DMS53 treated with DMSO at 0.1 percent for 48 hours (cell line): ENCODE results near the gene SCML2.
A peak's percentile ranks its signal among the peaks of the same experiment; 100 is the strongest.
"Not testable (repeated sequence)": the region's sequence is repeated elsewhere in the genome, so short reads cannot be mapped to it uniquely, and the experiment has no call there.

Experiments used
- DNase-seq: peaks from one replicate; lab custom pipeline; 2025; ENCODE audit not compliant: unreplicated experiment; lab: John Stamatoyannopoulos, UW

SCML2 gene

DNA sequence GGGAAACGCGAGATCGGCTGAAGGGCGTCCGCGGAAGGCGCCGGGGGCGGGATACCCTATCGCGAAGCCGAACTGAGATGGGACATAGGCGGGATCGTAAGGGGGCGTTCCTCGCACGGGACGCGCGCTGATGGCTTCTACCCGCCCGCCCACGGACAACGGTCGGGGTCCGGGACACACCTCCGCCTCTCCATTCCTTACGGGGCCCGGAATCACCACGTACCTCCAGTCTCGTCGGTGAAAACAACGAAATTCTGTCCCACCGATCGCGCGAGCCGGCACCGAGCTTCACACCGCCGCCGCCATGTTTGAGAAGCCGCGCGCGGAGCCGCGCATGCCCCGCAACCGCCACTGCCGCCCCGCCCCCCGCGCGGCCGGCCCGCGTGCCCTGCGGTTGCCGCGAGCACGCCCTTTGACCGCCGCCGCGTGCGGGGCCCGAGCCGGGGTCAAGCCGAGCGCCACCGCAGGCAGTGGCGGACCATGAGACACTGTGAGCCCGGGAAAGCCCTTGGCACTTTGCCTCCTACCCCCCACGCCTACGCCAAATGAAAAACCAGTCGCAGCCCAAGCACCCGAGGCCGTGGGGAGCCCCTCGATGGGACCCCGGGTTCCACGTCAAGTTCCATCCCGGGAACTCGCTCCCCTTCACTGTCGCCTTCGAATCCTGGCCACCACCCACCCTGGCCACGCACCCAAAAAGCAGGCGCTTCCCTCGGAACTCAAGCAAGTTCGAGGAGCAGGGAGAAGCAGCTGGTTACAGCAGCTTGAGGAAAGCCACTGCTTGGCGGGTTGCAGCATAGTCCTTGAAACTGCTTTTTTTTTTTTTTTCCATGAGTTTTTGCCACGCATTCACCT, at the start of gene SCML2:
Gene SCML2, minus strand, starts transcription at position 320 of the 855 bp plus-strand sequence. CDS start 20,617 bp downstream, outside the sequence.
- peak; percentile 13 for DNase-seq

DNA sequence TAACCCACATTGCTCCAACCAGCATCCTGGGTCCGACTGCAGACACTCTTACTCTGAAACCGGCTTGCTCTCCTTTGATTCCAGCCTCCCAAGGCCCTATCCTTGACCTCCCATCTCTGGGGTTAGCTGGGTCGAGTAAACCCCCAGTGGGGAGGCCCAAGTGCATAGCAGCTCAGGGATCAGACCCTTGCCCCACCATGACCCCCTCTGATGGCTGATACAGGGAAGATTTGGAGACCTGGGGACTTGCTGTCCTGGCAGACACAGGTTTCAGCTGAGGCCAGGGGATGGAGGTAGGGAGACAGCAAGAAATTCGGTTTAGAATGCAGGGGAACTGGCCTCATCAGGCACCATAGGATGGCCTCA, 47.3 kb upstream of the SCML2 start:
- DNase-seq = no peak

DNA sequence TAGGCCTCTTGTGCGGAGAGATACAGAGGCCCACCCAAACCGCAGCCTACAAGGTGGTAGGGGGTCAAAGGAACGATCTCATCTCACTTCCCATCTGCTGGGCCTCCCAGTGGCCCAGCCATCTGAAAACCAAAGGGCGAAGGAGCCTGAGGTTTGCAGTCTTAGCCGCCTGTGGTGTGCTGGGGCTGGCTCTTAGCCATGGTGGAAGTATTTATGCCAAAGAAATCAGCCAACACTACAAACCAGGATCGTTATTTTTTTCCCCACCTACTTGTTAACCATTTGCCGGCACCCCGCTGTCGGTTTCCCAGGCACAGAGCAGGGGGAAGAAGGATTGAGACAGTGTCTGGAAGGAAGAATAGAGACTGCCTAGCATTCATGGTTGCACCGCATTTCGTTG, 40.0 kb upstream of the SCML2 start:
- no peak for DNase-seq

DNA sequence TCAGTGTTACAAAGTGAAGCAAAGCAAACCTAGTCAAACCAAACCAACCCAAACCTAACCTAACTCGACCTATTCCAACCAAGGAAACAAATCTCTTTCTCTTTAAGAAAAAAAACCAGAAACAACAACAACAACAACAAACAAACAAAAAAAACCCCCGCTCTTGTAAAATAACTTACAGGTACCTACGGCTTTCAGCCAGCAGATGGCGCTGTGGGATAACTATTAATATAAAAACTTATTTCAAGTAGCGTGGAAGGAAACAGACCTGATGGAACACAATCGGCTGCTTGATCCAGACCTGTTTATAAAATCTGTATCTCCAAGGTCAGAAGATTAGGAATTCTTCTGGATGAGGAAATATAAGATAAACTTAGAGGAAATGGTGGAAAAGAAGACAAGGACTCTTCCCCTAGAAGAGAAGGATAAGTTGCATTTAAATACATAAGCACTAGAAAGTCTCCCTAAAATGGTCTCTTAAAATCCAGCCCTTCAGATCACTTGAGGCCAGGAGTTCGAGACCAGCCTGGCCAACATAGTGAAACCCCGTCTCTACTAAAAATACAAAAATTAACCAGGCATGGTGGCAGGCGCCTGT, 36.6 kb upstream of the SCML2 start:
- peak; percentile 60 for DNase-seq

DNA sequence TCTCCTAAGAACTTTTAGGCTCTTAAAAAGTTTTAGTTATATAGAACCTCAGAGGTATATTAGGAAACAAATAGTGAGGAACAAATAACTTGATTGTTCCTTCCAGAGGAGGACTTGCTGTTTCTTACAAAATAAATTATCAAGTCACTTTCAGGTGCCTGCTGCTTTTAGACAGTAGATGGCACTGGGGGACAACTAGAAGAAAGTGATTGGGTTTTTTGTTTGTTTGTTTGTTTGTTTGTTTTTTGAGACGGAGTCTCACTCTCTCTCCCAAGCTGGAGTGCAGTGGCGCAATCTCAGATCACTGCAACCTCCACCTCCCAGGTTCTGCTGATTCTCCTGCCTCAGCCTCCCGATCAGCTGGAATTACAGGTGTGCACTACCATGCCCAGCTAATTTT, 35.5 kb upstream of the SCML2 start:
- no peak for DNase-seq

DNA sequence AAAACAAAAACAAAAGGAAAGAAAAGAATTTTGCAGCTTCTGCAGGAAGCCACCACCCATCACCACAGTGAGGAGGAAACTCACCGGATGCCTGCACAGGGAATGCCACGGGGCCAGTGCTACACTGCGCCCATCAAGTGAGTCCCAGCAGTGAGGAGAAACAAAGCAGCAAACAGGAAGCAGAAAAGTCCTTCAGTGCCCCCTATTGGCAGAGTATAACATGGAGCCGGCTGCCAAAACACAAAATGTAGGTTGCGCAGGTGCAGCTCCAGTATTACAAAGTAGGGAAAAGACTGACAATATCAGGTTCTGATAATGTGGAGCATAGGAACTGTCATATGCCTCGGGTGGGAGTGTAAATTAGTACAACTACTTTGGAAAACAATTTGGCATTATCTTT, 23.3 kb upstream of the SCML2 start:
- DNase-seq = peak; percentile 41

DNA sequence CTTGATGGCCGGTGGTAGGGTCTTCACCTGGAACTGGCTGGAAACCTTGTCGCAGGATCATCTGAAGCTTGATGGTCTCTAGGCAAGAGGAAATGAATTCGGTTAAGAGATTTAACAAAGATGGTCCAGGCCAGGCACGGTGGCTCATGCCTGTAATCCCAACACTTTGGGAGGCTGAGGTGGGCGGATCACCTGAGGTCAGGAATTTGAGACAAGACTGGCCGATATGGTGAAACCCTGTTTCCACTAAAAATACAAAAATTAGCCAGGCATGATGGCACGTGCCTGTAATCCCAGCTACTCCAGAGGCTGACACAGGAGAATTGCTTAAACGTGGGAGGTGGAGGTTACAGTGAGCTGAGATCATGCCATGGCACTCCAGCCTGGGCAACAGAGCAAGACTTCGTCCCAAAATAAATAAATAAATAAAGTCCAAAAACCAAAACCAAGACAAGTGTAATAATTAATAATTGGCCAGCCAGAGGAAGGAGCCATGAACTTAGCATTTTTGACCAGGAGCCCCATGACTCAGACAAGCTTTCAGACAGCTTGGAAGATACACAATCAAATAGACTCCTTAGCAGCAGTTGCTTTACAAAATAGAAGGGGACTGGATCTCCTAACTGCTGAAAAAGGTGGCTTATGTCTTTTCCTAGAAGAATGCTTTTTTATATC, 20.8 kb upstream of the SCML2 start:
- not testable (repeated sequence) for DNase-seq

DNA sequence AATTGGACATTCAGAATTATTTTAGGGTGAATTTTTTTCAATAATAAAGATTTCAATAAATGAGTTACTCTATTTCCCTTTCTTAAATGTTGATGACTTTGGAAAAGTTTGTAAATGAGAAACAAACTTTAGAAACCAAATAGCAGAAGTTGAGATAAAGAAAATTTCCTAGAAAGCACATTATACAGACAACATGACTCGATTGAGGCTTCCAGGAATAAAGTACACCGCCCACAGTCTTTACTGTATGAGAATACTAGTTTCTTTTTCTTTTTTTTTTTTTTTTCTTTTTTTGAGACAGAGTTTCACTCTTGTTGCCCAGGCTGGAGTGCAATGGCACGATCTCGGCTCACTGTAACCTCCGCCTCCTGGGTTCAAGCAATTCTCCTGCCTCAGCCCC, 14.6 kb upstream of the SCML2 start:
- DNase-seq = not testable (repeated sequence)

DNA sequence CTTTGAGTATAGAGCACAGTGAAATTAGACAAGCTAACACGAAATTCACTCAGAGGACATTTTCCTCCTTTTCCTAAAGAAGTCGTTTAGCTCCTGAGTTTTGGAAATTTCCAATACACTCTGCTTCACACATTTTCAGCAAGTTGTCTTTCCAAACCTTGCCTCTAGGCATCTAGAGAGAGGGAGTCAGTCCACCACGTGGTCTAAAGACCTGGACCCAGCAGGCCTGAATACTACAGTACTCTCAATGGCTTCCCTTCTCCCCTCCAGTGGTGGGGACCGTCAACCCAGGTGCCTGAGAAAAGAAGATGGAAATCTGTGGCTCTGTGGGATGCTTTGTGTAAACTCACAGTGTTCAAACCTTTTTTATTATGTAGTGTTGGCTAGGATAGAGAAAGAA, 13.9 kb upstream of the SCML2 start:
- DNase-seq = no peak

DNA sequence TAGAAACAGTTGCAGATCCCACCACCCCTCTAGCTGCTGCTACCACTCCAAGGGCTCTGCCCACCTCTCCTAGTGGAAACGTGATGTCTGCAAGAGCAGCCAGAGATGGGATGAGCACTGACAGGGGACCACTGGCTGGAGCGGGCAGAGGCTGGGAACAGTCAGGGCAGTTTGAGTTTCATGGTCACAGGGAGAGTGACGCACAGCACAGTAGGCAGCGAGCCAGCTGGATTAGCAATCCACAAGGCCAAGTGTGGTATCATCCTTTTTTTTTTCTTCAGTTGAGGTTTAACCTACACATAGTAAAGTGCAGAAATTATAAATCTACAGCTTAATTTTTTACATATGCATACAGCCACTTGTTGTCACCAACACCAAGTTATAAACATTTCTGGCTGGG, 6.4 kb upstream of the SCML2 start:
- no peak for DNase-seq

DNA sequence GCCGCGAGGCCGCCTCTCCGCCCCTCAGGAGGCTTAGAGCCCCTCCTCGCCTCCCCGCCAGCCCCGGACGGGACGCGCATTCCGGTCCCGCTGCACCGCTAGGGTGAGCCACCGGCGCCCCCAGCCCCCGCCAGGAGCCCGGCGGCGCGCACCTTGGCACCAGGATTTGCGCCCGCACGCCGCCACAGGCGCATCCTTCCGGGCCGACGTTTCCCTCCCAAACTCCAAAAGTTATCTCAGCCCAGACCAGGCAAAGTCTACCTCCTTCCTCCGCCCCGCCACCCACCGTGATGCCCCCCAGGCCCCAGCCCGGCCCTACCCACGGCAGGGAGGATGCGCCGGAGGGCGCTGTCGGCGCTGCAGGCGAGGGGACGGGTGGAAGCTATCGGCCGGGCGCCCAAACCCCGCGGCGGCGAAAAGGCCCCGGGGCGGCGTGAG, 538 bp downstream of the SCML2 start:
- DNase-seq = no peak

DNA sequence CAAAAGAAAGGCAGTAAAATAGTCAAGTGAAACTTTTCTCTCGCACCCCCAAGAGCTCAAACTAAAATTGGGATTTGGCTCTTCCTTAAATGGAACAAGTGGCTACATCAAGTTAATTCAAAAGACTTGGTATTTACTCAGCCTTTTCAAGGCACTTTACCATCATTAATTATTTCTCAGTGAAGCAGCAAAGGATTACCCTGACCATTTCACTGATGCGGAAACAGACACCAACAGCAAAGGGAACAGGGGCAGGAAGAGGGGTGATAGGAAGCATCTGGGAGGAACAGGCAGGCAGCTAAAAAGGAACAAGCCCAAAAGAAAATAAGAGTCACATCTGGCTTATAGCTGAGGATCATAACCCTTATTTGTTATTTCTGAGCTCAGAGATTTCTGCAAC, 2.7 kb downstream of the SCML2 start:
- peak; percentile 53 for DNase-seq

DNA sequence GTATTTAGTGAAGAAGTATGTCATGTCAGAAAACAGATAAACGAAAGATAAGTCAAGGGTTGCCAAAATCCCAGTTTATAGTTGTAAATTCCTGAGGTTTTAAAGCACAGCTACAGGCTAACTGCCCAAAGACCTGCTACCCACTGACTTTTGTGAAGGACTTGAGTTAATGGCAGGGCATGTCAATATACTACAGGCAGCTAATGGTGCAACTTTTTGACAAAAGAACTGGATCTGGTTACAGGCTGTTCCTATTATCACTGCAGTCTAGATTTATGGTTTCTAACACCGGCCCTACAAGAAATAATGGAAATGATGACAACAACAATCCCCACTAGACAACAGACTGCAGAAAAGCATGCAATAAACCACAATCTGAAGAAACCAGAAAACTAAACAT, 6.4 kb downstream of the SCML2 start:
- DNase-seq = no peak

DNA sequence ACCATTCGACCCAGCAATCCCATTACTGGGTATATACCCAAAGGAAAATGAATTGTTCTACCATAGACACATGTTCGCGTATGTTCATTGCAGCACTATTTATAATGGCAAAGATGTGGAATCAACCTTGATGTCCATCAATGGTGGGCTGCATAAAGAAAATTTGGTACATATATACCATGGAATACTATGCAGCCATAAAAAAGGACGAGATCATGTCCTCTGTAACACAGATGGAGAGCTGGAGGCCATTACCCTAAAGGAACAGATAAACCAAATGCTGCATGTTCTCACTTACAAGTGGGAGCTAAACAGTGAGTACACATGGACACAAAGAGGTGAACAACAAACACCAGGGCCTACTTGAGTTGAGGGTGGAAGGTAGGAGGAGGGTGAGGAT, 45.1 kb downstream of the SCML2 start:
- DNase-seq = no peak

DNA sequence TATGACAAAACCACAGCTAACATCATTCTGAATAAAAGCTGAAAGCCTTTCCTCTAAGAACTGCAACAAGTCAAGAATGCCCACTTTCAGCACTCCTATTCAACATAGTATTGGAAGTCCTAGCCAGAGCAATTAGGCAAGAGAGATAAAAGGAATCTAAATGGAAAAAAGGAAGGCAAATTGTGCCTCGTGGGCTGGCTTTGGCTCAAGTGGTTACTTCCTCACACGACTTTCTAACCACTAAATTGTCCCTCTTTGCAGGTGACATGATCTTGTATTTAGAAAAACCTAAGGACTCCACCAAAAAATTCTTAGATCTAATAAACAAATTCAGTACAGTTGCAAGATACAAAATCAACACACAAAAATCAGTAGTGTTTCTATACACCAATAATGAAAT, 57.2 kb downstream of the SCML2 start:
- DNase-seq = no peak

DNA sequence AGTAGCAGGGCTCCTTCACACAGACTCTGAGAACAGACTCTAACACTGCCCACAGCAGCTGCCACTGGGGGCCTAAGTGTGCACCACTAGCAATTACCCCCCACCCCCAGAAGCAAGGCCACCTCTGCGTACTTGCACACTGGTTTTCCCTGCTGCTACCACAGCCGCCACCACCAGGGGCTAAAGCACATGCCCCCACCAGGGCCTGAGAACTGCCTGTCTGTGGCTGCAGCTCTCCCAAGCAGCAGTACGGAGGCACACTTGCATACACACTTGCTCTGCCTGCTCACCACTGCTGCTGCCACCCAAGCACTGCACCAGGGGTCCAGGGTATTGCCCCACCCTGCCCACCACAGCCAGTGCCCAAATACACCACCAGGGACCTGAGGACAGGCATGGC, 59.6 kb downstream of the SCML2 start:
- no peak for DNase-seq

DNA sequence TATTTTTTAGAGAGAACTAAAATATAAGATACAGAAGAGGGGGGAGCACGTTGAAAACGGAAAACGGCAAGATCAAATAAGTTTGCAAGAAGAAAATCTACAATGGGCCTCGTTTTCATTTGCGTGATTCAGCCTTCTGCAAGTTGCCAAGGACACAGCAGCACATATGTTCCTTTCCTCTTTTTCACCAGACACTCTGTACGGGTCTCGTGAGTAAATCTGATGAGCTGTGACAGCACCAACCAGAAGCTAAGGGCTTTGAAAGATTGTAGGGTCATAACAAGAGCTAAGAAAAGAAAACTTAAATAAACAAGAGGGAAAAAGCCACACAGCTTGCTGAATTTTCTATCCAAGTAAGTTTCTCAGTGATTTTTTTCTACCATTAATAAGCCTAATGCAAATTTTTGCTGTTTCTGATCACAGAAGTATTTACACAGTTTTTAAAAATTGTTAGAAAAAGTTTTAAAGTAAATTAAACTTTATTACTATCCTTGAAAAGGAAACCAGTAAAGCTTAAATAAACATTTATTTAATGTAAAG, 63.4 kb downstream of the SCML2 start:
- no peak for DNase-seq

DNA sequence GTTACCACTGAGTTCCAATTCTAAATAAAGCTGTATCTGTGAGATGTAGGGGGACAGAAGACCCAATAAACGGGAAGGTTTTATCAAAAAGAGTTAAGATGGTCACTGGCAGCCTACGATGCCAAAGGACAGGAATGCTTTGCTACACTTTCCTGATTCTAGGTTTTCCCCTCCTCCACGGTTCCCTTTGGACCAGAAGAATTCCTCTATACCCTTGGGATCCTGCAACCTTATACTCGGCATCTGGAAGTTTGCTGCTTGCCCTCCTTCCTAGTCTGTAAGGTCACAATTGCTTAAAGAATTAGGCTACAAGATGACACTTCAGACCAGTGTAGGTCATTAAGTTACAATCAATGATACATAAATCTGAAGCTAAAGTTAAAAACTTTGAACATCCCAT, 64.3 kb downstream of the SCML2 start:
- DNase-seq = no peak

DNA sequence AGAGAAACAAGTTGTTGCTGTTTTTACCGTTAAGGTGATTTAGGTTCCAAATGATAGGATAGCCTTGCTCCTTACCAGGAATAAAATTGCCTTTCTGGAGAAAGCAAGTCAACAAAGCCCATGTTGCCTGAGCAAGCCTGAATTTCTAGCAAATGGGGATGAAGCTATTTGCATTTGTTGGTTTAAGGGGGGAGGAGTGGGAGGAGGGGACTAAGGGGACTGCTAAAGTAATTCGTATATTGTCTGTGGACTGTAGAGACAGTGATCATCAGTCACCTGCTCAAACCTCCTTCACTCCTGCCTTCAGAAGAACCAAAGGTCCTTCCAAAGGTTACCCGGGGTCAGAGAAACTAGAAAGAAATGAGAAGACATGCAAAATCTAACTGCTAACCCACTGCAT, 65.8 kb downstream of the SCML2 start:
- no peak for DNase-seq

DNA sequence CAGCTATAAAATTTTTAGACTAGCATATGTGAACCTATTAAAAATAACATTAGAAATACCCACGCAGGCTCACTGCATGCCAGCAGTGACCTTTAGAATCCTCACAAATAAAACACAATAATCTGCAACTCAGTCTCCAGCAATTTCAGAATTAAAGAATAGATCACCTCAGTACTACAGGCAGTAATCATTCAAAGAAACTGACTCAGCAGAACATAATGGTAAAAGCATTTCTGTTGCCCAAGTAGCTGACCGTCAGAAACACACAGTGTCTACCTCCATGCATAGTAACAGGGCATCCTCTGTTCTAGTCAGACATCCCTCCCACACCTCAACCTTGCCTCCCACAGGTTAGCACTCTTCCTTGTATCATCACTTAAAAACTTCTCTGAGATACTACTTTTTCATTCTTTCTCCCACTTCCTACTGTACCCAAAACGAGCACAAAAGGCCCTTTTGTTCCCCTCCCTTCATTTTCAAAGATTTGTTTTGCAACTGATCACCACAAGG, 68.1 kb downstream of the SCML2 start:
- DNase-seq = no peak

DNA sequence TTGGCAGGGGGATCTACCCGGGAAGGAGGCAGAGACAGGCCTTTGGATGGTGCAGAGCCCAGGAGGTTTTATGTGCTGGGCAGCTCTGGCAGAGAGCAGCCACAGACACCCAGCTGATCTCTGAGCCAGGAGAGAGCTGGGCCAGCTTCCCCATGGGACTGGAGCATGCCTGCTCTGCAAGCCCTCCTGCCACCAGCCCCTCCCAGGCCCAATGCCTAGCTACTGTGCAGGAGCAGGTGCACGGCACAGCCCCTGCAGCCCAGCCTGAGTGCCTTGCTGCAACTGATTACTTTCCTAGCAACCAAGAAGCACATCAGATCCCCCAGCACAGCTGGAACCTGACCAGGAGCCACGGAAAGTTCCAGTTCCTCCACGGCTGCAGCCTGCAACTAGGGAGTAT, 76.0 kb downstream of the SCML2 start:
- no peak for DNase-seq

DNA sequence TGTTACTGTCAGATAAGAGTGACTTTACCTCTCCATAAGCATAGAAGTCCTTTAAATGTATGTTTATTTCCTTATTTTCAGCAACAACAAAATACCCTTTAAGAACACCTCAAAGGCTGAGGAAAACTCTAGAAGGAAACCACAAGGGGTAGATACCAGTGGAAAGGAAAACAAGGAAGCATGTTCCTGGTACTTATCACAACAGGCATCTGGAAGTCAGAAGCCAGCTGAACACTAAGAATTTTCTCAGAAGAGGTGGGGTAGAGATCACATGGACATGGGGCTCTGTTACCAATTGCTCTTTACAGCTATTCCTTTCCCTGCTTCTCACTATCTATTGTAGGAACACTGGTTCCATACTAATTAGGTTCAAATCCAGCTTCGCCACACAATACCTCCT, 82.3 kb downstream of the SCML2 start:
- no peak for DNase-seq
